NCI-H2029 treated with DMSO at 0.1 percent for 48 hours (cell line): ENCODE measurements around the gene AHCYL1.

Experiments used
- DNase-seq: peaks from one replicate; lab custom pipeline; 2025; lab: John Stamatoyannopoulos, UW

AHCYL1 gene

GRCh38 chr1:109976762-109977161, 7.8 kb upstream of the AHCYL1 start:
- DNase-seq: no peak

- DNase-seq: no peak
Measured at GRCh38 chr1:109977225-109977624, 7.3 kb upstream of the AHCYL1 start.

GRCh38 chr1:109977657-109978378, 6.7 kb upstream of the AHCYL1 start:
- no peak for DNase-seq

GRCh38 chr1:109978761-109979488, 5.6 kb upstream of the AHCYL1 start:
- DNase-seq: no peak

- no peak for DNase-seq
Measured at GRCh38 chr1:109979489-109980091, 5.0 kb upstream of the AHCYL1 start.

- no peak for DNase-seq
Measured at GRCh38 chr1:109980324-109981003, 4.1 kb upstream of the AHCYL1 start.

GRCh38 chr1:109981004-109981335, 3.6 kb upstream of the AHCYL1 start:
- no peak for DNase-seq

- no peak for DNase-seq
Measured at GRCh38 chr1:109983380-109984189, 980 bp upstream of the AHCYL1 start.

GRCh38 chr1:109984190-109984455, 442 bp upstream of the AHCYL1 start:
- DNase-seq: no peak

GRCh38 chr1:109985247-109986053, 885 bp downstream of the AHCYL1 start:
- DNase-seq: no peak

- DNase-seq: no peak
Measured at GRCh38 chr1:109986054-109986444, 1.5 kb downstream of the AHCYL1 start.

GRCh38 chr1:109988349-109988914, 3.9 kb downstream of the AHCYL1 start:
- DNase-seq: no peak

- no peak for DNase-seq
Measured at GRCh38 chr1:109989506-109990301, 5.1 kb downstream of the AHCYL1 start.

GRCh38 chr1:109990302-109990653, 5.7 kb downstream of the AHCYL1 start:
- DNase-seq: no peak

- DNase-seq: no peak
Measured at GRCh38 chr1:109991400-109991925, 6.9 kb downstream of the AHCYL1 start.

GRCh38 chr1:109993885-109994284, 9.3 kb downstream of the AHCYL1 start:
- DNase-seq: no peak

- no peak for DNase-seq
Measured at GRCh38 chr1:109994654-109995053, 10.1 kb downstream of the AHCYL1 start.

GRCh38 chr1:109995536-109995935, 11.0 kb downstream of the AHCYL1 start:
- DNase-seq: no peak

GRCh38 chr1:109996476-109996875, 11.9 kb downstream of the AHCYL1 start:
- no peak for DNase-seq
